ENCODE measurements around the gene GLCCI1.

DNA sequence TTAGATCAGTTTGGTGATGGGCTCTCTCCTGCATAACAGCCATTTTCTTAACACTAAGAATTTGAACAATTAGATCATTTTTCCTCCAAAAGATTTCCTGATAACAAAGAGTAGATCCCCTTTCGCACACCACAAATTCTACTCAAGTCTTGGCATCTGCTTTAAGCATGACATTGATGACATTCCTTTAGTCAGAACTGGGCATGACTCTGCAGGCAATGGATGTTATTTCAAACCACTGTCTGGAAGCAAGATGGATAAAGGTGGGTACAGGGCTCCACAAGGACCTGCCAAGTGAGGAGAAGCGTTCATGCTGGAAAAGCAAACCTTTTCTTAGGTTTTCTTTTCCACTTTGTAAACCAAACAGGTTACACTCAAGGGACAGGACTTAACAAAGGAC is 123.5 kb downstream of the GLCCI1 start:
- TF ChIP-seq, protein P1, sequence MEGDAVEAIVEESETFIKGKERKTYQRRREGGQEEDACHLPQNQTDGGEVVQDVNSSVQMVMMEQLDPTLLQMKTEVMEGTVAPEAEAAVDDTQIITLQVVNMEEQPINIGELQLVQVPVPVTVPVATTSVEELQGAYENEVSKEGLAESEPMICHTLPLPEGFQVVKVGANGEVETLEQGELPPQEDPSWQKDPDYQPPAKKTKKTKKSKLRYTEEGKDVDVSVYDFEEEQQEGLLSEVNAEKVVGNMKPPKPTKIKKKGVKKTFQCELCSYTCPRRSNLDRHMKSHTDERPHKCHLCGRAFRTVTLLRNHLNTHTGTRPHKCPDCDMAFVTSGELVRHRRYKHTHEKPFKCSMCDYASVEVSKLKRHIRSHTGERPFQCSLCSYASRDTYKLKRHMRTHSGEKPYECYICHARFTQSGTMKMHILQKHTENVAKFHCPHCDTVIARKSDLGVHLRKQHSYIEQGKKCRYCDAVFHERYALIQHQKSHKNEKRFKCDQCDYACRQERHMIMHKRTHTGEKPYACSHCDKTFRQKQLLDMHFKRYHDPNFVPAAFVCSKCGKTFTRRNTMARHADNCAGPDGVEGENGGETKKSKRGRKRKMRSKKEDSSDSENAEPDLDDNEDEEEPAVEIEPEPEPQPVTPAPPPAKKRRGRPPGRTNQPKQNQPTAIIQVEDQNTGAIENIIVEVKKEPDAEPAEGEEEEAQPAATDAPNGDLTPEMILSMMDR (IDR thresholded peaks at IDR 0.05; ENCODE audit: insufficient read depth, low read length, poor library complexity, severe bottlenecking), result no peak
- TF ChIP-seq EZH2phosphoT487 (conservative IDR thresholded peaks at IDR 0.05; ENCODE audit: low read length), result no peak
